Activated naive CD4-positive, alpha-beta T cell treated with anti-CD3 and anti-CD28 coated beads, Interleukin-2, amount 10 ng/mL, durations not matched to agents 7 days and 5 days (primary cell): ENCODE measurements around the gene GJC1.

Experiments used
- CTCF ChIA-PET: fragments of 350-600 bp; sonication (Branson Sonifier 250); formaldehyde crosslinking; loops from one replicate; lab custom pipeline; 2021; ENCODE audit warnings: antibody characterized with exemption; lab: Charles Lee
- DNase-seq: peaks from one replicate; pipeline ENCODE4 v3.0.0-alpha.2; 2020
- H3K27ac Mint-ChIP-seq: one replicate; pipeline ENCODE4 v1.8.0; 2021; ENCODE audit warnings: mild to moderate bottlenecking, moderate library complexity, mixed read lengths
- H3K27me3 Mint-ChIP-seq: one replicate; pipeline ENCODE4 v1.8.0; 2021; ENCODE audit warnings: mild to moderate bottlenecking, mixed read lengths
- H3K36me3 Mint-ChIP-seq: one replicate; pipeline ENCODE4 v1.8.0; 2021; ENCODE audit warnings: mixed read lengths
- H3K4me1 Mint-ChIP-seq: one replicate; pipeline ENCODE4 v1.8.0; 2021; ENCODE audit warnings: mixed read lengths
- H3K4me3 Mint-ChIP-seq: one replicate; pipeline ENCODE4 v1.8.0; 2021; ENCODE audit warnings: mild to moderate bottlenecking, moderate library complexity, mixed read lengths
- H3K9me3 Mint-ChIP-seq: one replicate; pipeline ENCODE4 v1.8.0; 2021; ENCODE audit warnings: mixed read lengths

The GJC1 gene

DNA sequence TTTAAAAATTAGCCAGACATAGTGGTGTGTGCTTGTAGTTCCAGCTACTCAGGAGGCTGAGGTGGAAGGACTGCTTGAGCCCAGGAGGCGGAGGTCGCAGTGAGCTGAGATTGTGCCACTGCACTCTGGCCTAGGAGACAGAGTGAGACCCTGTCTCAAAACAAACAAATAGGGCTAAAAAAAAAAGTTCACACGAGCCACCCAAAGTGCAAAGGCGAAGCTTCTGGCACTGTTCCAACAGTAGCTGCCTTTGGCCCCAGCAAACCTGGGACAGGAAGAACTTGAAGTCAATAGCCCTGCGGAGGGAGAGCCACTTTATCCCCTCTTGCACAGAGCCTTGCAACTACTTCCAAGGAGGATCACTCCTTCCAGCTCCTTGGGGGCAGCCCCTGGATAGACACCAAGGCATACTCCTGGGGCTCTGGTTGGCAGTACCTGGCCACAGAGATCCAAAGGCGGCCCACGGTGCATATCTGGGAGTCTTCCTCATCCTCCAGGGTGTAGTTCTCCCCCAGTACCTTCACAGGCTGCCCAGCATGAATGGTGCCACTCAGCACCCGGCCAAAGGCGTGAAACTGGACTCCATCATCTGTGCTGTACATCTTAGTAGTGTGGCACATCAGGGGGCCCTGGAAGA, 32.3 kb upstream of the GJC1 start:
- no peaks in the 10 kb centered on the region for H3K9me3 Mint-ChIP-seq
- CTCF ChIA-PET, result interaction anchor here (1.0 to 12.9 kb wide), 2 partner anchors 16 to 85 kb away, joined by 3 to 215 read pairs; no protein-coding TSS in a partner anchor
- no peak for DNase-seq
- H3K4me1 Mint-ChIP-seq, result no peaks in the 10 kb centered on the region
- no peak overlapping the region for H3K4me3 Mint-ChIP-seq
- no peak overlapping the region for H3K27ac Mint-ChIP-seq
- H3K36me3 Mint-ChIP-seq, result peaks cover 39% of the 10 kb centered on the region
- no peaks in the 10 kb centered on the region for H3K27me3 Mint-ChIP-seq

GRCh38 chr17:44859701-44860100, 29.6 kb upstream of the GJC1 start:
- Mint-ChIP-seq H3K9me3 (no peaks in the 10 kb centered on the region), H3K4me3 (no peak overlapping the region), H3K27me3 (no peaks in the 10 kb centered on the region), H3K27ac (no peak overlapping the region), H3K4me1 (no peaks in the 10 kb centered on the region), H3K36me3 (peaks cover 52% of the 10 kb centered on the region)
- CTCF ChIA-PET, result interaction anchor here (0.6 to 12.9 kb wide), 4 partner anchors 15 to 240 kb away, joined by 3 to 215 read pairs (median 4); no protein-coding TSS in a partner anchor
- DNase-seq, result no peak

DNA sequence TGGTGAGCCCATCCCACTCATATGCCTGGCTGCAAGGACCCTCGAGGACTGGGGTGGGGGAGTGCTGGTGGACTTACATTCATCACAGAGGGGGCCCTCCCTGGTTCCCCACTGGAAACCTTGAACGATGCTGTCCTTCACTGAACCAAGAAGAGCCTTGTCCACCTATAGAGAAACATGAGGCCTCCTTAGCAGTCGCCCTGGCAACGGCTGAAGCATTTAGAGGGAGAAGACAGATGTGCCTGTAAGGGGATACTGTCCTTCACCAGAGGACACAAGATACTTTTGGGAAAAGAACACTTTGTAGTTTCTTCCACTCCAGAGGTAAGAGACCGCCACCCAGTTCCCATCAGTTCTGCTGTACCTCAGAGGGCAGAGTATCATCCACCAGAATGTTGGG, 24.1 kb upstream of the GJC1 start:
- no peak overlapping the region for H3K27ac Mint-ChIP-seq
- no peaks in the 10 kb centered on the region for H3K27me3 Mint-ChIP-seq
- peaks cover 54% of the 10 kb centered on the region for H3K36me3 Mint-ChIP-seq
- no peaks in the 10 kb centered on the region for H3K4me1 Mint-ChIP-seq
- H3K4me3 Mint-ChIP-seq, result no peak overlapping the region
- H3K9me3 Mint-ChIP-seq, result no peaks in the 10 kb centered on the region
- no peak for DNase-seq
- CTCF ChIA-PET, result interaction anchor here (2.7 kb wide), 1 partner anchor 13 kb away, joined by 6 read pairs; no protein-coding TSS in a partner anchor

- no peaks in the 10 kb centered on the region for H3K9me3 Mint-ChIP-seq
- CTCF ChIA-PET, result no interaction called here
- no peaks in the 10 kb centered on the region for H3K4me1 Mint-ChIP-seq
- no peak overlapping the region for H3K4me3 Mint-ChIP-seq
- peaks cover 37% of the 10 kb centered on the region for H3K36me3 Mint-ChIP-seq
- H3K27ac Mint-ChIP-seq, result peak overlapping the region; percentile 64
- DNase-seq, result no peak
- H3K27me3 Mint-ChIP-seq, result no peaks in the 10 kb centered on the region
Measured at GRCh38 chr17:44850612-44851011, 20.5 kb upstream of the GJC1 start.

DNA sequence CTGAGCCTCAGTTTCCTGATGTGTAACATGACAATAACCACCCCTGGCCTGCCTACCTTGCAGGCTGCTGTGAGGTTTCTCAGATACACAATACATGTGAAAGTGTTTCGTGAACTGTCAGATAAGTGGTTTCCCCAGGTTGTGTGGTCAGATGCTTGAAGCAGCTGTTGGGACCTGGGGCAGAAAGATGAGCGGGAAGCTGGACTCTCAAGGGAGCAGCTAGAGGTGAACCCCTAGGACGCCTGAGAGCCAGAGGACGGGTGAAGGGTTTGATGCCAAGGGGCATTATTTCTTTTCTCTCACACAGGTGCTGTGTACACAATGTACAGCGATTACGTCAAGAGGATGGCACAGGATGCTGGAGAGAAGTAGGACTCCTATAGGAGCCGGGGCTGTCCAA, 19.9 kb upstream of the GJC1 start:
- no peak overlapping the region for H3K4me3 Mint-ChIP-seq
- peaks cover 36% of the 10 kb centered on the region for H3K36me3 Mint-ChIP-seq
- no peaks in the 10 kb centered on the region for H3K4me1 Mint-ChIP-seq
- no peaks in the 10 kb centered on the region for H3K9me3 Mint-ChIP-seq
- CTCF ChIA-PET, result no interaction called here
- H3K27me3 Mint-ChIP-seq, result no peaks in the 10 kb centered on the region
- H3K27ac Mint-ChIP-seq, result no peak overlapping the region
- DNase-seq, result no peak

DNA sequence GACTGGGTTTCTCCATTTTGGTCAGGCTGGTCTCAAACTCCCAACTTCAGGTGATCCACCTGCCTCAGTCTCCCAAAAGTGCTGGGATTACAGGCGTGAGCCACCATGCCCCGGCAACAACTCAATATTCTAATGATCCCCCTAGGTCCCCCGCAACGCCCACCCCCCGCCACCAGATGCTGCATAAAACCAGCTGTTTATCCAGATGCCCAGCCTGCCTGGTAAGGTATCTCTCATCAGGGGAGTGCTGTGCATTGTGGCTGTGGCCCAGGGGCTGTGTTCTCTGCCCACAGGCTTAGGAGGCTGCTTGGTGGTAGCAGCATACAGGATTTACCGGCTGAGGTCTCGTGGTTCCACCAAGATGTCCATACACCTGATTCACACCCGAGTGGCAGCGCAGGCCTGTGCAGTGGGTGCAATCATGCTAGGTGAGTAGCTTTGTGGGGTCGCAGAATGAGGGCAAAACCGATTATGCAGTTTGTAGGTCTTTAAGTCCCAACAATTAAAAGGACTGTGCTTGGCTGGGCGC, 18.9 kb upstream of the GJC1 start:
- Mint-ChIP-seq H3K27ac (no peak overlapping the region), H3K4me1 (no peaks in the 10 kb centered on the region), H3K36me3 (peaks cover 26% of the 10 kb centered on the region), H3K9me3 (no peaks in the 10 kb centered on the region), H3K4me3 (no peak overlapping the region), H3K27me3 (no peaks in the 10 kb centered on the region)
- CTCF ChIA-PET, result interaction anchor here (1.3 kb wide), 1 partner anchor 70 kb away, joined by 4 read pairs; no protein-coding TSS in a partner anchor
- no peak for DNase-seq

GRCh38 chr17:44848257-44848795, 18.2 kb upstream of the GJC1 start:
- DNase-seq, result no peak
- Mint-ChIP-seq H3K4me1 (no peaks in the 10 kb centered on the region), H3K27me3 (no peaks in the 10 kb centered on the region), H3K36me3 (peaks cover 19% of the 10 kb centered on the region), H3K4me3 (no peak overlapping the region), H3K27ac (no peak overlapping the region), H3K9me3 (no peaks in the 10 kb centered on the region)
- CTCF ChIA-PET, result interaction anchor here (1.3 kb wide), 1 partner anchor 69 kb away, joined by 4 read pairs; no protein-coding TSS in a partner anchor

DNA sequence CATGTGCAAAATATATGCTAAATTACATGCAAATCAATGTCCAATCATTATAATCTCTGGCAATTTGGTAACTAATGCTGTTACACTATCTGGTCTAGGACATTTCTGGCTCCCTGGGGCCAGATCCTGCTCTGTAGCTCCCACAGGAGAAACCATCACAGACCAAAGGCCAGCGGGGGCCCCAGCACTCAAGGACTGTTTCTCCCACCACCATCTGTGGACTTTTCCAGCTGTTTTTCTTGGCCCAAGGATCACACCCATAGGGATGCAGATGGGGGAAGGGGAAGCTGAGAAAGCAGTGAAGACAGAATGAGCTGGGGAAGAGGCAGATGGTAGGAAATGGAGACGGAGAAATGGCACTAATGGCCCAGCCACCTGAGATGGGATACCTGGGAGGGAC, 17.5 kb upstream of the GJC1 start, which contains the start of gene HIGD1B:
Gene HIGD1B, plus strand, starts transcription at position 298 of the 400 bp plus-strand sequence. CDS start 270 bp downstream, outside the sequence.
- Mint-ChIP-seq H3K4me3 (no peak within 1 kb of the TSS), H3K9me3 (no peaks in the 10 kb centered on the region), H3K27ac (no peak within 1 kb of the TSS), H3K27me3 (no peaks in the 10 kb centered on the region), H3K36me3 (peaks cover 19% of the 10 kb centered on the region), H3K4me1 (no peaks in the 10 kb centered on the region)
- no peak for DNase-seq
- CTCF ChIA-PET, result interaction anchor here (1.3 kb wide), 1 partner anchor 68 kb away, joined by 4 read pairs; no protein-coding TSS in a partner anchor

GRCh38 chr17:44846206-44846605, 16.1 kb upstream of the GJC1 start:
- Mint-ChIP-seq H3K9me3 (no peaks in the 10 kb centered on the region), H3K4me1 (no peaks in the 10 kb centered on the region), H3K4me3 (no peak overlapping the region), H3K27me3 (no peaks in the 10 kb centered on the region), H3K27ac (no peak overlapping the region), H3K36me3 (peaks cover 12% of the 10 kb centered on the region)
- no peak for DNase-seq
- CTCF ChIA-PET, result interaction anchor here (1.1 kb wide), 1 partner anchor 18 kb away, joined by 5 read pairs; no protein-coding TSS in a partner anchor

DNA sequence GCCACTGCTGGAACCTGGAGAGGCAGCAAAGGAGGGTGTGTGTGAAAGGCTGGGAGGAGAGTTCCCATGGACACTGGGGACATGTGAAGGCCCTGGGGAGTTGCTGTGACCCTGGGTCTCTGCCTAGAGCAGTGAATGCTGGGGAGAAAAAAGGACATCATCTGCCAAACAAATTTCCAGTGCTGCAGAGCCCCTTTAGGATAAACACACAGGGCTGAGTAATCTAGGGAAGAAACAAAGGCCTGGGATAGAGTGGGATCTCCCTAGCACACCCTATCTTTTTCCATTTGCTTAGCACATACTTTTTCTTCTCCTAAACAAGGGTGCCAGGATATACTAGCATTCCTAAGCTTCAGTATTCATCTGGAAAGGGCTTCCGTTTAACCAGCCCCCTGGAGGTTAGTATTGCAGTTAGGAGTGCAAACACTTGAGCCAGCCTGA, 14.3 kb upstream of the GJC1 start:
- Mint-ChIP-seq H3K4me1 (no peaks in the 10 kb centered on the region), H3K27ac (no peak overlapping the region), H3K36me3 (peaks cover 2% of the 10 kb centered on the region), H3K4me3 (no peak overlapping the region), H3K9me3 (no peaks in the 10 kb centered on the region), H3K27me3 (peaks cover 8% of the 10 kb centered on the region)
- no peak for DNase-seq
- CTCF ChIA-PET, result interaction anchor here (0.7 to 1.4 kb wide), 2 partner anchors 16 to 69 kb away, joined by 3 to 4 read pairs; no protein-coding TSS in a partner anchor

DNA sequence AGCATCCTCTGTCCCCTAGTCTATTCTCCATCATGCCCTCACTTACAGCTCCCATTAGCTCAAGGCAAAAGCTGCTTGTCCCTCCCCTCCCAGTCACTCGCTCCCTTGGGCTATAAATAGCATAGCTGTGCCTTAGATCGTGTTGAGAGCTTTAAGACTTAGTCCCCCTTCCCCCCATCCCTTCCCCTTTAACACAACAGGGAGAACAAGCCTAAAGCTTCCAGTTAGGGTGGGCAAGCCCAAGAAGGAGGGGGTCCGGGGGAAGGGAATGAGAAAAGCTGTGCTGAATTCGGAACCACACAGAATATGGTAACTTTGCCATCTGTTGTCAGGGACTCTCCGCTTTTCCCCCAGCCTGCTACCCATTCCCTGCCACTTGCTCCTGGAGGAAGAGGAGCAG, 12.7 kb upstream of the GJC1 start:
- no peak for DNase-seq
- Mint-ChIP-seq H3K27me3 (peaks cover 8% of the 10 kb centered on the region), H3K4me3 (no peak overlapping the region), H3K9me3 (no peaks in the 10 kb centered on the region), H3K4me1 (no peaks in the 10 kb centered on the region), H3K36me3 (no peaks in the 10 kb centered on the region), H3K27ac (no peak overlapping the region)
- CTCF ChIA-PET, result no interaction called here

DNA sequence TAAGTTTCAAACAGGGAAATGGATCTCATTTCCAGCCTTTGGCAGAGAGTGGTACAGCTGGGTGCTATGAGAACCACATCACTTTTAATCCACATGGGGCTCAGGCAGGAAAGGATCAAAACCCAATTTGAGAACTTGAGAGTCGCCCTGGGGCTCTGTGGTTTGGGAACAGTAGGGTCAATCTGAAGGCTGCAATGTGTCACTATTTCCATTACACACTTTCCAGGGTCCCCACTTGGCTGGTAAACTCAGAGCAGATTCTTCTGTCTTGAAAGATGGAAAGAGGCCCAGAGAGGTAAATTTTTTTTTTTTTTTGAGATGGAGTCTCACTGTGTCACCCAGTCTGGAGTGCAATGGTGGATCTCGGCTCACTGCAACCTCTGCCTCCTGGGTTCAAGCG, 10.8 kb upstream of the GJC1 start:
- no peaks in the 10 kb centered on the region for H3K36me3 Mint-ChIP-seq
- peaks cover 10% of the 10 kb centered on the region for H3K27me3 Mint-ChIP-seq
- H3K4me1 Mint-ChIP-seq, result no peaks in the 10 kb centered on the region
- H3K9me3 Mint-ChIP-seq, result no peaks in the 10 kb centered on the region
- H3K4me3 Mint-ChIP-seq, result no peak overlapping the region
- H3K27ac Mint-ChIP-seq, result no peak overlapping the region
- CTCF ChIA-PET, result no interaction called here
- DNase-seq, result no peak

DNA sequence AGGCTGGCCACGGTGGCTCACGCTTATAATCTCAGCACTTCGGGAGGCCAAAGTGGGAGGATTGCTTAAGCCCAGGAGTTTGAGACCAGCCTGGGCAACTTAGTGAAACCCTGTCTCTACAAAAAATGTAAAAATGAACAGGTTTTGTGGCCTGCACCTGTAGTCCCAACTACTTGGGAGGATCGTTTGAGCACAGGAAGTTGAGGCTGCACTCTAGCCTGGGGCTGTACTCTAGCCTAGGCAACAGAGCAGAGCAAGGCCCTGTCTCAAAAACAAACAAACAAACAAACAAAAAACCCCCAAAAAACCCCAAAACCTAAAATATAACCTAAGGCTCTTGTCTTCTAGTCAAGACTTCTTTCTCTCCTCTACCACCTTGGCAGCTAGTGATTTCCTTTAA, 10.2 kb upstream of the GJC1 start:
- DNase-seq, result no peak
- Mint-ChIP-seq H3K36me3 (no peaks in the 10 kb centered on the region), H3K27me3 (peaks cover 17% of the 10 kb centered on the region), H3K4me3 (no peak overlapping the region), H3K4me1 (no peaks in the 10 kb centered on the region), H3K27ac (no peak overlapping the region), H3K9me3 (no peaks in the 10 kb centered on the region)
- CTCF ChIA-PET, result no interaction called here

DNA sequence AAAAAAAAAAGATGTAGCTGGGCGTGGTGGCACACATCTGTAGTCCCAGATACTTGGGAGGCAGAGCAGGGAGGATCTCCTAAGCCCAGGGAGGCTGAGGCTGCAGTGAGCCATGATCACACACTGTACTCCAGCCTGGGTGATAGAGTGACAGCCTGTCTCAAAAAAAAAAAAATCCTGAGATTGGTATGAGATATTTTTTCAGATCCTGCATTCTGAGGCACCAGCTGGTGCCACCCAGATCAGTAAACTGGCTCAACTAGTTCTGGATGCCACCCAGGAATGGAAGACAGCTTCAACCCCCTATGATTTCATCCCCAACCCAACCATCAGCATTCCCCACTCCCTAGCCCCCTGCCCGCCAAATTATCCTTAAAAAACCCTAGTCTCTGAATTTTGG, 7.1 kb upstream of the GJC1 start:
- H3K27me3 Mint-ChIP-seq, result peaks cover 41% of the 10 kb centered on the region
- H3K27ac Mint-ChIP-seq, result no peak overlapping the region
- DNase-seq, result no peak
- no peak overlapping the region for H3K4me3 Mint-ChIP-seq
- H3K36me3 Mint-ChIP-seq, result no peaks in the 10 kb centered on the region
- no peaks in the 10 kb centered on the region for H3K4me1 Mint-ChIP-seq
- H3K9me3 Mint-ChIP-seq, result no peaks in the 10 kb centered on the region
- CTCF ChIA-PET, result interaction anchor here (1.0 kb wide), 1 partner anchor 62 kb away, joined by 3 read pairs; no protein-coding TSS in a partner anchor
